Gastrocnemius medialis (tissue), 4 donors: ENCODE measurements around the gene ZNF414. TPM values are rescaled to one million over a fixed set of nuclear protein-coding genes. Genes with fewer than 3 reads are reported as not detected.

Experiments
- ATAC-seq, 2 donors: fragments of 150-250 bp; one replicate each; pipeline ENCODE4 v1.9.1; 2016
- DNase-seq, 2 donors: peaks; one replicate each; pipeline ENCODE4 v3.0.0-alpha.2; 2019
- H3K27ac ChIP-seq, 4 donors: fragments of 200-600 bp; sonication (generic); 1 replicate in 1 of 4; 2 replicates in 3 of 4; pipeline ENCODE4 v1.5.1; 2016 to 2018; ENCODE audit warnings: mild to moderate bottlenecking in 2 of 4, moderate library complexity in 1 of 4
- H3K27me3 ChIP-seq, 3 donors: fragments of 200-600 bp; sonication (generic) in 2 of 3; 1 replicate in 1 of 3; 2 replicates in 2 of 3; pipeline versions ENCODE4 v1.5.1 to v1.6.0; 2016 to 2019; ENCODE audit warnings: mild to moderate bottlenecking in 1 of 3, moderate library complexity in 1 of 3
- H3K36me3 ChIP-seq, 2 donors: fragments of 200-600 bp; sonication (generic) in 1 of 2; one replicate each; pipeline ENCODE4 v1.5.1; 2017 to 2018
- H3K4me1 ChIP-seq, 2 donors: fragments of 200-600 bp; sonication (generic) in 1 of 2; one replicate each; pipeline ENCODE4 v1.5.1; 2016 to 2017; ENCODE audit warnings: mild to moderate bottlenecking in 2 of 2
- H3K4me3 ChIP-seq, 4 donors: fragments of 200-600 bp; sonication (generic) in 3 of 4; 1 replicate in 1 of 4; 2 replicates in 3 of 4; pipeline ENCODE4 v1.5.1; 2016 to 2019; ENCODE audit warnings: mild to moderate bottlenecking in 2 of 4
- H3K9me3 ChIP-seq, 3 donors: fragments of 200-600 bp; sonication (generic) in 2 of 3; 1 replicate in 1 of 3; 2 replicates in 2 of 3; pipeline ENCODE4 v1.5.1; 2016 to 2019
- CTCF ChIP-seq, 5 experiments: fragments of 450-650 bp in 3 of 5; fragments of 200-600 bp in 2 of 5; sonication (generic) in 2 of 5; IDR thresholded peaks in 4 of 5; conservative IDR thresholded peaks in 1 of 5; 1 replicate in 4 of 5; 2 replicates in 1 of 5; pipeline ENCODE4 v1.5.1; 2016 to 2019; ENCODE audit warnings: antibody characterized with exemption in 5 of 5, mild to moderate bottlenecking in 3 of 5, moderate library complexity in 3 of 5
- POLR2A ChIP-seq, 2 donors: fragments of 450-650 bp; IDR thresholded peaks; one replicate each; pipeline ENCODE4 v1.6.1; 2017; ENCODE audit warnings: antibody characterized with exemption in 2 of 2, mild to moderate bottlenecking in 2 of 2, moderate library complexity in 2 of 2
- in situ Hi-C, 4 donors: fragments of 200-750 bp; cut with MboI; loops; one replicate each; pipeline versions ENCODE4 v1.15.0 to v1.8.0; 2017; ENCODE audit warnings: low sequenced_read_pairs in 4 of 4
- intact Hi-C: fragments of 100-400 bp; cut with DNase I; formaldehyde crosslinking; loops from one replicate; pipeline ENCODE4 v1.15.1; 2023; ENCODE audit warnings: low total_unique reads
- total RNA-seq, 4 donors: library from RNA; depleted of rRNA; stranded (reverse); fragments of >200 nt; gene quantifications; one replicate each; pipeline versions ENCODE4 v1.1.0 to v1.2.3, GENCODE V29; 2016

Gene ZNF414
- total RNA-seq, 4 donors from 2014 or later, result 4.7 to 13.3 (median 6.9) TPM

- TF ChIP-seq CTCF (IDR thresholded peaks at IDR 0.05 in 4 of 5, conservative IDR thresholded peaks at IDR 0.05 in 1 of 5) (no peak), POLR2A (IDR thresholded peaks at IDR 0.05) (no peak)
- Histone ChIP-seq H3K27me3 (no peaks in the 10 kb centered on the region), H3K4me1 (peaks cover 10 to 19% of the 10 kb centered on the region in 2 donors), H3K4me3 (peak overlapping the region; percentile 69 to 98 (median 83)), H3K27ac (peak overlapping the region; percentile 93 to 99 (median 98)), H3K9me3 (no peaks in the 10 kb centered on the region), H3K36me3 (no peaks in the 10 kb centered on the region)
- intact Hi-C loops, result loop anchor here (1.0 to 10.0 kb wide), 4 partner anchors 68 to 608 kb away; partner anchors contain the start of genes CD320, HNRNPM, MAP2K7 and RAB11B
- DNase-seq (no peak), ATAC-seq (no peak)
- in situ Hi-C loops, result no loop called here
These were observed 806 bp downstream of the ZNF414 start for GRCh38 chr19:8513036-8513686.

- in situ Hi-C loops (no loop called here), intact Hi-C loops (loop anchor here (2.0 to 10.0 kb wide), 3 partner anchors 68 to 608 kb away; partner anchors contain the start of genes CD320, HNRNPM and MAP2K7)
- TF ChIP-seq CTCF (IDR thresholded peaks at IDR 0.05 in 4 of 5, conservative IDR thresholded peaks at IDR 0.05 in 1 of 5) (no peak), POLR2A (IDR thresholded peaks at IDR 0.05) (no peak)
- Histone ChIP-seq H3K27me3 (no peaks in the 10 kb centered on the region), H3K9me3 (no peaks in the 10 kb centered on the region), H3K36me3 (no peaks in the 10 kb centered on the region), H3K27ac (peak overlapping the region in 3 of 4 donors; percentile 96 to 99 (median 99)), H3K4me3 (peak overlapping the region in 2 of 4 donors; percentile 69 to 85), H3K4me1 (peaks cover 10 to 17% of the 10 kb centered on the region in 2 donors)
- DNase-seq (no peak), ATAC-seq (no peak)
These were observed 1.6 kb downstream of the ZNF414 start for GRCh38 chr19:8512115-8512967.

GRCh38 chr19:8511573-8512101, 2.3 kb downstream of the ZNF414 start:
- no peak overlapping the region for H3K27ac ChIP-seq
- no peaks in the 10 kb centered on the region for H3K27me3 ChIP-seq
- H3K36me3 ChIP-seq, result no peaks in the 10 kb centered on the region
- intact Hi-C loops, result loop anchor here (2.0 to 10.0 kb wide), 3 partner anchors 67 to 607 kb away; partner anchors contain the start of genes CD320, HNRNPM and MAP2K7
- TF ChIP-seq CTCF (IDR thresholded peaks at IDR 0.05 in 4 of 5, conservative IDR thresholded peaks at IDR 0.05 in 1 of 5) (no peak), POLR2A (IDR thresholded peaks at IDR 0.05) (no peak)
- no peak for ATAC-seq
- DNase-seq, result no peak
- H3K4me1 ChIP-seq, result peaks cover 10 to 17% of the 10 kb centered on the region in 2 donors
- H3K4me3 ChIP-seq, result no peak overlapping the region
- H3K9me3 ChIP-seq, result no peaks in the 10 kb centered on the region
- in situ Hi-C loops, result no loop called here

- Histone ChIP-seq H3K27ac (no peak overlapping the region), H3K4me1 (peaks cover 15 to 24% of the 10 kb centered on the region in 2 donors), H3K9me3 (no peaks in the 10 kb centered on the region), H3K36me3 (no peaks in the 10 kb centered on the region), H3K27me3 (no peaks in the 10 kb centered on the region), H3K4me3 (no peak overlapping the region)
- in situ Hi-C loops, result no loop called here
- ATAC-seq (no peak), DNase-seq (no peak)
- intact Hi-C loops, result loop anchor here (5.0 to 10.0 kb wide), 2 partner anchors 203 to 606 kb away; partner anchors contain the start of genes CD320 and MAP2K7
- no peak for TF ChIP-seq CTCF (IDR thresholded peaks at IDR 0.05 in 4 of 5, conservative IDR thresholded peaks at IDR 0.05 in 1 of 5)
- TF ChIP-seq POLR2A (IDR thresholded peaks at IDR 0.05), result no peak
These were observed 3.3 kb downstream of the ZNF414 start for GRCh38 chr19:8510589-8511115.
